Upper lobe of left lung (tissue), 6 donors: ENCODE measurements around the gene AMPD3. TPM values are rescaled to one million over a fixed set of nuclear protein-coding genes. Genes with fewer than 3 reads are reported as not detected.

Source experiments
- ATAC-seq, 2 donors: fragments of 200-7000 bp; cut with Tn5 transposase; one replicate each; pipeline ENCODE4 v1.9.1; 2022; ENCODE audit warnings: mild to moderate bottlenecking in 2 of 2, moderate library complexity in 2 of 2; ENCODE audit not compliant: low FRiP score in 2 of 2
- DNase-seq, 2 donors: peaks; one replicate each; pipeline ENCODE4 v3.0.0-alpha.2; 2019 to 2020
- H3K27ac ChIP-seq, 4 donors: fragments of 200-600 bp; sonication (generic); one replicate each; pipeline ENCODE4 v1.5.1; 2016 to 2019
- H3K27me3 ChIP-seq, 4 donors: fragments of 200-600 bp; sonication (generic); one replicate each; pipeline ENCODE4 v1.5.1; 2017 to 2019
- H3K36me3 ChIP-seq, 4 donors: fragments of 200-600 bp; sonication (generic); one replicate each; pipeline ENCODE4 v1.5.1; 2016 to 2019
- H3K4me1 ChIP-seq, 4 donors: fragments of 200-600 bp; sonication (generic); one replicate each; pipeline ENCODE4 v1.5.1; 2018 to 2019
- H3K4me3 ChIP-seq, 4 donors: fragments of 200-600 bp; sonication (generic); one replicate each; pipeline ENCODE4 v1.5.1; 2017 to 2019; ENCODE audit warnings: mild to moderate bottlenecking in 2 of 4, moderate library complexity in 1 of 4
- H3K9me3 ChIP-seq, 4 donors: fragments of 200-600 bp; sonication (generic); one replicate each; pipeline ENCODE4 v1.5.1; 2018 to 2019
- EP300 ChIP-seq, 4 donors: sonication (generic); formaldehyde crosslinking; IDR thresholded peaks; one replicate each; pipeline ENCODE4 v1.5.1; 2017; ENCODE audit warnings: antibody characterized with exemption in 4 of 4, control low read depth in 2 of 4
- POLR2A ChIP-seq, 4 donors: fragments of 450-650 bp; IDR thresholded peaks; one replicate each; pipeline ENCODE4 v1.5.1; 2016 to 2017; ENCODE audit warnings: antibody characterized with exemption in 4 of 4, mild to moderate bottlenecking in 2 of 4
- POLR2AphosphoS5 ChIP-seq, 2 donors: sonication (generic); formaldehyde crosslinking; IDR thresholded peaks; one replicate each; pipeline ENCODE4 v1.5.1; 2017; ENCODE audit warnings: antibody characterized with exemption in 2 of 2
- WGBS, 2 donors: methylation state at CpG; one replicate each; pipeline ENCODE4 v1.1.5; 2017 to 2018; 5-methylcytosine and 5-hydroxymethylcytosine counted together
- total RNA-seq, 6 donors: library from RNA; depleted of rRNA in 4 of 6; stranded (reverse); fragments of >200 nt in 4 of 6; gene quantifications; one replicate each; pipeline versions ENCODE4 v1.1.0 to v1.2.1, GENCODE V29; 2016 to 2021
- TF ChIP-seq, protein P1 (sequence below), 6 experiments: fragments of 450-650 bp in 4 of 6; fragments of 200-600 bp in 2 of 6; sonication (generic) in 2 of 6; IDR thresholded peaks; one replicate each; pipeline ENCODE4 v1.5.1; 2016 to 2019; ENCODE audit warnings: antibody characterized with exemption in 6 of 6
- donor health status: DM: no; HTN: no; CAD: no; lungs with moderate emphysema.
- donor health status: DM: no; HTN: yes; CAD: no; lungs with severe emphysema.

AMPD3 gene
- total RNA-seq, 6 donors from 2014 or later, result 5.4 to 49.2 (median 9.3) TPM

DNA sequence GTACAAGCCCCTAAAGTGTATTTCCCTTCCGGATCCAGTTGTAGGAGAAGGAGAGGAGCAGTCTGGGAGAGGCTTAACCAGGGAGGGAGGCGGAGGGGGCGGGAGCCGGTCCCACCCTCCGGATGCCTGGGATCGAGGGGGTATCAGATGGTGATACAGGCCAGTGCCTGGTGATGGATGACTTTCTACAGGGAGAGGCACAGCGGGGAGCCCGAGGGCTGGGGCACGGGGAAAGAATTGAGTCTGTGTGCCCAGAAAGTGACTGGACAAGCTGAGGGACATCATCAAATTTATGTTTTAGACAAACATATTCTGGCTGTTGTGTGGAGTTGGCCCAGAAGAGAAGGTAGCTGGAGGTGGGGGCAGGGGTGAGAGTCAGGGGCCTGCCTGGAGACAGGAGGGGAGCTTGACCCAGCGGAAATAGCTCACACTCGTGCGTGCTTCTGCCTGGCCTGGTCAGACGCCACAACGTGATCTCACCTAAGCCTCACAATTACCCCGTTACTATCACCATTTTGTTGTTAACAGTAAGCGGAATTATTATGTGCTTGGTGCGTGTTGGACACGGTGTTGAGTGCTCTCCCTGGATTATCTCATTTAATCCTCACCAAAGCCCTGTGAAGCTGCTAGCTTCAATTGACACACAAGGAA lies 42.4 kb downstream of the AMPD3 start:
- H3K36me3 ChIP-seq, result peaks cover 7 to 73% (median 49%) of the 10 kb centered on the region in 4 donors
- ATAC-seq (no peak), DNase-seq (no peak)
- H3K4me3 ChIP-seq, result no peak overlapping the region
- no peak for TF ChIP-seq POLR2A (IDR thresholded peaks at IDR 0.05)
- no peak for TF ChIP-seq POLR2AphosphoS5 (IDR thresholded peaks at IDR 0.05)
- TF ChIP-seq, protein P1, sequence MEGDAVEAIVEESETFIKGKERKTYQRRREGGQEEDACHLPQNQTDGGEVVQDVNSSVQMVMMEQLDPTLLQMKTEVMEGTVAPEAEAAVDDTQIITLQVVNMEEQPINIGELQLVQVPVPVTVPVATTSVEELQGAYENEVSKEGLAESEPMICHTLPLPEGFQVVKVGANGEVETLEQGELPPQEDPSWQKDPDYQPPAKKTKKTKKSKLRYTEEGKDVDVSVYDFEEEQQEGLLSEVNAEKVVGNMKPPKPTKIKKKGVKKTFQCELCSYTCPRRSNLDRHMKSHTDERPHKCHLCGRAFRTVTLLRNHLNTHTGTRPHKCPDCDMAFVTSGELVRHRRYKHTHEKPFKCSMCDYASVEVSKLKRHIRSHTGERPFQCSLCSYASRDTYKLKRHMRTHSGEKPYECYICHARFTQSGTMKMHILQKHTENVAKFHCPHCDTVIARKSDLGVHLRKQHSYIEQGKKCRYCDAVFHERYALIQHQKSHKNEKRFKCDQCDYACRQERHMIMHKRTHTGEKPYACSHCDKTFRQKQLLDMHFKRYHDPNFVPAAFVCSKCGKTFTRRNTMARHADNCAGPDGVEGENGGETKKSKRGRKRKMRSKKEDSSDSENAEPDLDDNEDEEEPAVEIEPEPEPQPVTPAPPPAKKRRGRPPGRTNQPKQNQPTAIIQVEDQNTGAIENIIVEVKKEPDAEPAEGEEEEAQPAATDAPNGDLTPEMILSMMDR (IDR thresholded peaks at IDR 0.05), result no peak
- TF ChIP-seq EP300 (IDR thresholded peaks at IDR 0.05), result no peak
- no peaks in the 10 kb centered on the region for H3K9me3 ChIP-seq
- H3K27me3 ChIP-seq, result no peaks in the 10 kb centered on the region
- WGBS, 2 donors, result 84 to 88% methylated on average over 18 of the region's 18 CpGs
- no peak overlapping the region for H3K27ac ChIP-seq
- H3K4me1 ChIP-seq, result no peaks in the 10 kb centered on the region

DNA sequence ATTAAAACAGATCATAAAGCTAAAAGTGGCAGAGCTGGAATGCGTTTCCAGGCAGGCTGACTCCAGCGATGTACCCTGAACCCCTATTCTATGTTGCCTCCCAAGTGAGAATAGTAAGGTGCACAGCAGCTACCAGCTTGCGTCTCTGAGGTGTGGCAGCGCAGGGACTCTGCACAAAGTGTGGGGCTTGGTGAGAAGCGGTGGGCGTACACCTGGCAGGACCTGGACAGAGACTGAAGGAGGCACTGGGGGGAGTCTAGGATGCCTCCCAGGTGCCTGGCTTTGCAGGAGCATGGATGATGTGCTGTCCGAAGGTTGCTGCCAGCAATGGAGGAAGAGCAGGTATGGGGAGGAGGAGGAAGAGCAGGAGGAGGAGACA lies 42.9 kb downstream of the AMPD3 start:
- H3K27me3 ChIP-seq, result no peaks in the 10 kb centered on the region
- no peak overlapping the region for H3K4me3 ChIP-seq
- H3K4me1 ChIP-seq, result no peaks in the 10 kb centered on the region
- H3K36me3 ChIP-seq, result peaks cover 7 to 73% (median 49%) of the 10 kb centered on the region in 4 donors
- TF ChIP-seq, protein P1 (IDR thresholded peaks at IDR 0.05), result no peak
- 94 to 97% methylated on average over 7 of the region's 7 CpGs for whole genome bisulfite sequencing, 2 donors
- no peak overlapping the region for H3K27ac ChIP-seq
- ATAC-seq, result no peak
- DNase-seq, result no peak
- no peaks in the 10 kb centered on the region for H3K9me3 ChIP-seq

DNA sequence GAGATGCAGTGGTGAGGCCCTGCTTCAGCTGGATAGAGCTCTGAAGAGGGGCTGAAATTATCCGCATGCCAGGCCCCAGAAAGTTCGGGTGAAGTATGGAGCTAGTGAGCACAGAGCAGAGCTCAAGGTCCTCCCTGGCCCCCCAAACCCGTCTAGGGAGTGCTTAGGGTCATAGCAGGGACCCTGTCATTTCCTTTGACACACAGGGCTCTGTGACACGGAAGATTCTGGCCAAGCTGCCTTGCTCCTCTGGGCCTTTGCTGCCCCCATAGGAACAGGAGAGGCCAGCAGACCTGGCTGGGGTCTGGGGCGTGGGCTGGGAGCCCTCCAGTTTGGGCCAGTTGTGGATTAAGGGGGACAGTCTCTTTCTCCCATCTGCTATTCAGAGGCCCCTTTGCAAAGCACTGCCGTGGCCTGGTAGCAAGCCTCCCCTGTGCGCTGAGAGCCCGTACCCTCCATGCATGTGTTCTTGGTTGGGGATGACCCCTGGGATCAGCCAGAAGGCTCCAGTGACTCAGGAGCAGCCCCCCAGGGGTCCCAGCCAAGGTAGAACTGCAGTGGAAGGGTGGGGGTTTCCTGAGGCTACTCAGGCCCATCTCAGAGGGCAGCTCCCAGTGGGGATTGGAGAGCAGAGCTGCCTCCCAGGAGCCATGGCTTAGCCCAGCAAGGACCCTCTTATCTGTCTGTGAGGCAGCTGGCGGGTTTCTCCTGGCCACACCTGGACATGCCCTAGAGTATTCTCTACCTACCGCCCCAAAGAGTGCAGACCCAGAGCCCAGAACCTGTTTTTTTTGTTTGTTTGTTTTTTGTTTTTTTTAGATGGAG lies 43.6 kb downstream of the AMPD3 start:
- Histone ChIP-seq H3K36me3 (peaks cover 7 to 67% (median 43%) of the 10 kb centered on the region in 4 donors), H3K9me3 (no peaks in the 10 kb centered on the region), H3K4me1 (no peaks in the 10 kb centered on the region), H3K27ac (no peak overlapping the region), H3K27me3 (no peaks in the 10 kb centered on the region), H3K4me3 (no peak overlapping the region)
- ATAC-seq (no peak), DNase-seq (no peak)
- WGBS, 2 donors, result 76 to 96% methylated on average over 4 to 10 of the region's 10 CpGs
- TF ChIP-seq POLR2A (IDR thresholded peaks at IDR 0.05) (no peak), POLR2AphosphoS5 (IDR thresholded peaks at IDR 0.05) (no peak), EP300 (IDR thresholded peaks at IDR 0.05) (no peak)
- TF ChIP-seq, protein P1 (IDR thresholded peaks at IDR 0.05), result no peak

DNA sequence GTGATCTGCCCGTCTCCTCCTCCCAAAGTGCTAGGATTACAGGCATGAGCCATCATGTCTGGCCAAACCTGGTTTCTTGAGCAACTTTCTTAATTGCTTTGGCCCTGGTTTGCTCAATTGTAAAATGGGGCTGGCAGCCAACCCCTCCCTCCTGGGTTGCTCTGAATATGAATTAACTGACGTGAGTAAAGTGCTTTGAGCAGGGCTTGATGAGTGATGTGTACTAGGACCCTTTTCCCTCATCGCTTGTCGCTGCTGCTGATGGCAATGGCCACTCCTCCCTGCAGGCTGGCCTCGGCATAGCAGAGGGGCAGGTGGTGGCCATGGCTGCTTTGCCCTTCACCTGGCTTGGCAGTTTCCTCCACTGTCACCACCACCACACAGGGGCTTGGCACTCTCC lies 44.4 kb downstream of the AMPD3 start:
- Histone ChIP-seq H3K4me3 (no peak overlapping the region), H3K27ac (no peak overlapping the region), H3K27me3 (no peaks in the 10 kb centered on the region), H3K36me3 (peaks cover 7 to 63% (median 42%) of the 10 kb centered on the region in 4 donors), H3K4me1 (peaks cover 0 to 3% (median 1%) of the 10 kb centered on the region in 4 donors), H3K9me3 (no peaks in the 10 kb centered on the region)
- DNase-seq (no peak), ATAC-seq (no peak)
- 82 to 90% methylated on average over 5 of the region's 5 CpGs for WGBS, 2 donors
- TF ChIP-seq EP300 (IDR thresholded peaks at IDR 0.05) (no peak), POLR2A (IDR thresholded peaks at IDR 0.05) (no peak), POLR2AphosphoS5 (IDR thresholded peaks at IDR 0.05) (no peak)
- TF ChIP-seq, protein P1 (IDR thresholded peaks at IDR 0.05), result no peak
